Effector CD4-positive, alpha-beta T cell (primary cell): ENCODE measurements around the gene VWCE.
A peak's percentile ranks its signal among the peaks of the same experiment; 100 is the strongest.
"Not testable (repeated sequence)": the region's sequence is repeated elsewhere in the genome, so short reads cannot be mapped to it uniquely, and the experiment has no call there.

Experiments used
- DNase-seq: peaks from one replicate; pipeline ENCODE4 v3.0.0-alpha.2; 2020

The VWCE gene

GRCh38 chr11:61254403-61255025 lies 40.6 kb downstream of the VWCE start:
- peak; percentile 28 for DNase-seq

GRCh38 chr11:61252332-61252731 lies 42.8 kb downstream of the VWCE start:
- not testable (repeated sequence) for DNase-seq

- DNase-seq = not testable (repeated sequence)
These were observed 44.0 kb downstream of the VWCE start for GRCh38 chr11:61250796-61251765.

- DNase-seq = not testable (repeated sequence)
These were observed 45.9 kb downstream of the VWCE start for GRCh38 chr11:61249201-61249600.

- DNase-seq = not testable (repeated sequence)
These were observed 47.0 kb downstream of the VWCE start for GRCh38 chr11:61248071-61248470.

GRCh38 chr11:61245284-61245964 lies 49.7 kb downstream of the VWCE start:
- not testable (repeated sequence) for DNase-seq

- not testable (repeated sequence) for DNase-seq
These were observed 53.6 kb downstream of the VWCE start for GRCh38 chr11:61241526-61241925.

GRCh38 chr11:61240875-61241274 lies 54.2 kb downstream of the VWCE start, which contains the start of gene PGA5:
TSS of gene PGA5 (plus strand) at chr11:61241175. CDS start at chr11:61241227, 52 bp downstream.
- DNase-seq = not testable (repeated sequence)

- not testable (repeated sequence) for DNase-seq
These were observed 54.8 kb downstream of the VWCE start for GRCh38 chr11:61240288-61240687.

GRCh38 chr11:61237130-61237529 lies 58.0 kb downstream of the VWCE start:
- DNase-seq = not testable (repeated sequence)

GRCh38 chr11:61232548-61233145 lies 62.5 kb downstream of the VWCE start:
- not testable (repeated sequence) for DNase-seq

GRCh38 chr11:61231585-61231984 lies 63.5 kb downstream of the VWCE start:
- DNase-seq = not testable (repeated sequence)

- not testable (repeated sequence) for DNase-seq
These were observed 64.1 kb downstream of the VWCE start for GRCh38 chr11:61231033-61231432.

- DNase-seq = not testable (repeated sequence)
These were observed 65.7 kb downstream of the VWCE start for GRCh38 chr11:61229458-61229857.

GRCh38 chr11:61226457-61227137 lies 68.5 kb downstream of the VWCE start:
- not testable (repeated sequence) for DNase-seq

GRCh38 chr11:61222692-61223091 lies 72.4 kb downstream of the VWCE start:
- DNase-seq = not testable (repeated sequence)

GRCh38 chr11:61222047-61222446 lies 73.1 kb downstream of the VWCE start, which contains the start of gene PGA4:
TSS of gene PGA4 (plus strand) at chr11:61222347. CDS start at chr11:61222401, 54 bp downstream.
- DNase-seq = not testable (repeated sequence)

- not testable (repeated sequence) for DNase-seq
These were observed 76.1 kb downstream of the VWCE start for GRCh38 chr11:61219016-61219415.

GRCh38 chr11:61218306-61218705 lies 76.8 kb downstream of the VWCE start:
- not testable (repeated sequence) for DNase-seq

- DNase-seq = not testable (repeated sequence)
These were observed 81.3 kb downstream of the VWCE start for GRCh38 chr11:61213711-61214324.

GRCh38 chr11:61212202-61212601 lies 82.9 kb downstream of the VWCE start:
- DNase-seq = not testable (repeated sequence)
